Activated T-helper 1 cell treated with anti-CD3 and anti-CD28 coated beads, Interleukin-12 subunit alpha, Interleukin-12 subunit beta, Interleukin-2, Interleukin-4 antibody, amounts not matched to agents 30 ng/mL and 10 ng/mL and 1 ng/mL, durations not matched to agents 14 hours and 24 hours and 36 hours (primary cell): ENCODE results near the gene KRTAP10-7. TPM values are rescaled to one million over a fixed set of nuclear protein-coding genes. Genes with fewer than 3 reads are reported as not detected.
"Not testable (repeated sequence)": the region's sequence is repeated elsewhere in the genome, so short reads cannot be mapped to it uniquely, and the experiment has no call there.

Experiments
- DNase-seq: peaks from one replicate; pipeline ENCODE4 v3.0.0; 2021; ENCODE audit warnings: low spot score
- H3K27ac Mint-ChIP-seq: one replicate; pipeline ENCODE4 v1.8.0; 2021; ENCODE audit warnings: mild to moderate bottlenecking, mixed read lengths
- H3K27me3 Mint-ChIP-seq: one replicate; pipeline ENCODE4 v1.8.0; 2022; ENCODE audit warnings: mild to moderate bottlenecking, moderate library complexity, mixed read lengths; ENCODE audit not compliant: insufficient read depth
- H3K36me3 Mint-ChIP-seq: one replicate; pipeline ENCODE4 v1.8.0; 2021; ENCODE audit warnings: low read depth, mixed read lengths
- H3K4me1 Mint-ChIP-seq: one replicate; pipeline ENCODE4 v1.8.0; 2021; ENCODE audit warnings: low read depth, mixed read lengths
- H3K4me3 Mint-ChIP-seq: one replicate; pipeline ENCODE4 v1.8.0; 2021; ENCODE audit warnings: mild to moderate bottlenecking, moderate library complexity, mixed read lengths
- H3K9me3 Mint-ChIP-seq: one replicate; pipeline ENCODE4 v1.8.0; 2021; ENCODE audit warnings: mixed read lengths
- intact Hi-C: fragments of 100-400 bp; cut with micrococcal nuclease; formaldehyde crosslinking; loops from one replicate; pipeline ENCODE4 v1.15.1; 2024
- total RNA-seq: library from RNA; stranded (reverse); gene quantifications from 2 replicates; pipeline ENCODE4 v1.2.3, GENCODE V29; 2022

The KRTAP10-7 gene
- total RNA-seq, 1 donor from 2014 or later = not detected

DNA sequence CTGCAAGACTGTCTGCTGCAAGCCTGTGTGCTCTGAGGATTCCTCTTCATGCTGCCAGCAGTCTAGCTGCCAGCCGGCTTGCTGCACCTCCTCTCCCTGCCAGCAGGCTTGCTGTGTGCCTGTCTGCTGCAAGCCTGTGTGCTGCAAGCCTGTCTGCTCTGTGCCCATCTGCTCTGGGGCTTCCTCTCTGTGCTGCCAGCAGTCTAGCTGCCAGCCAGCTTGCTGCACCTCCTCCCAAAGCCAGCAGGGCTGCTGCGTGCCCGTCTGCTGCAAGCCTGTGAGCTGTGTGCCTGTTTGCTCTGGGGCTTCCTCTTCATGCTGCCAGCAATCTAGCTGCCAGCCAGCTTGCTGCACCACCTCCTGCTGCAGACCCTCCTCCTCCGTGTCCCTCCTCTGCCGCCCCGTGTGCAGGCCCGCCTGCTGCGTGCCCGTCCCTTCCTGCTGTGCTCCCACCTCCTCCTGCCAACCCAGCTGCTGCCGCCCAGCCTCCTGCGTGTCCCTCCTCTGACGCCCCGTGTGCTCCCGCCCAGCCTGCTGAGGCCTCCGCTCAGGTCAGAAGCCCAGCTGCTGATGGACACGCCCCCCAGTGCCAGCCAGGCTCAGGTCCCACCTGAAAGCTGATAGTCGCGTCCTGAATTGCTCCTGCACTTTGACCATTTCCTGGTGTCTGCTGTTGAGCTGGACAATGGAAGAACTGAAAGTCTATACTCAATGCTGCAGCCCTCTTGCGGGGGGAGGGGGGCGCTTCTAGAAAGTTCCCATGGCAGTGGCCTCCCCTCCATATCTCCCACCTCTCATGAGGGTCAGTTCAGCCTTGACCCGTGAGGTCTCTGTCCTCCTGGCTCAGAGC, 25.7 kb upstream of the KRTAP10-7 start:
- Mint-ChIP-seq H3K36me3 (no peaks in the 10 kb centered on the region), H3K4me1 (no peaks in the 10 kb centered on the region), H3K27ac (no peak overlapping the region), H3K4me3 (no peak overlapping the region), H3K9me3 (peaks cover 36% of the 10 kb centered on the region), H3K27me3 (peaks cover 4% of the 10 kb centered on the region)
- DNase-seq = no peak
- intact Hi-C loops = no loop called here

DNA sequence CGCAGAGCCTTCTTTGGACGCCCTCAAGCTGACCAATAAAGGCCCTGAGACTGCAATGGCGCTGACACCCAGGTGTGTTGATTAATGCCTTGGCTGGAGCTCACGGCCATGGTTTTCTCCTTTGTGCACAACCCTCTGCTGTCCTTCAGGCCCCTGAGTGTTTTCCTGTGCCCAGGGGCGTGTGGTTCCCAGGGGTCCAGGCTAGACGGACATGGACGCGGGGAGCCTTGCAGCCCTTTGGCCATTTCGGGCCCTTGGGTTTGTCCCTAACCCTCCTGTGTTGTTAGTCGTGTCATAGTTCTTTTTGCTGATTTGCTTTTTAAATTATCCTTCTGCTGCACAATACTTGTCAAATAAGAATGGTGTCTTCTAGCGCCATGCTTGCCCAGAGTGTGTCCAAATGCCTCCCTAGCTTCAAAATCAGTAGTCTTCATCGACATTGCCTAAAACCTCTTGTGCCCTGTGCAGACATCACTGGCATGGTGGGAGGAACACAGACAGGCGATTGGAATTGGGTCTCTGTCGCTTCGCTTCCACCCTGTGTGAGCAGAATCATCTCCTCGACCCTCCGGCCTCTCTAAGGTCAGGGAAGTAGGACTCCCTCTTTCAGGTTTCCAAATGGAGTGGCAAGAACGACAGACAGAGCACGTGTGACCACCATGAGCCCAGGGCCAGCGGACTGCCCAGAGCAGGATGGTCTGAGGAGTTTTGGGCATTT, 24.9 kb upstream of the KRTAP10-7 start:
- Mint-ChIP-seq H3K27me3 (peaks cover 4% of the 10 kb centered on the region), H3K4me1 (no peaks in the 10 kb centered on the region), H3K27ac (no peak overlapping the region), H3K4me3 (no peak overlapping the region), H3K36me3 (no peaks in the 10 kb centered on the region), H3K9me3 (peaks cover 41% of the 10 kb centered on the region)
- no peak for DNase-seq
- intact Hi-C loops = no loop called here

DNA sequence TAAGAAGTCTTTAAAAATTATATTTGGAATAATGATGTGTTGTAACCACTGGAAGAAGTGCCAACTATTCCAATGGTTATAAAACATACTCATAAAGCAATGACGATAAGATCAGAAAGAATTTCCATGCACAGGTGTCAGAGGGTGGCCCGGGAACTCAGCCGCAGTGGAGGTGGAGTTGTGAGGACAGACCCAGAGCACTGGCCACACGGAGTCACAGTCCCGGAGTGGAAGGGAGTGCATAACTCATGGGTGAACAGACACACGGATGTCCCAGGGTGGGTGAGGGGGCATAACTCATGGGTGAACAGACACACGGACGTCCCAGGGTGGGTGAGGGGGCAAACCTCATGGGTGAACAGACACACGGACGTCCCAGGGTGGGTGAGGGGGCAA, 24.4 kb upstream of the KRTAP10-7 start:
- Mint-ChIP-seq H3K4me3 (no peak overlapping the region), H3K36me3 (no peaks in the 10 kb centered on the region), H3K4me1 (no peaks in the 10 kb centered on the region), H3K9me3 (peaks cover 46% of the 10 kb centered on the region), H3K27me3 (peaks cover 4% of the 10 kb centered on the region), H3K27ac (no peak overlapping the region)
- intact Hi-C loops = no loop called here
- no peak for DNase-seq

DNA sequence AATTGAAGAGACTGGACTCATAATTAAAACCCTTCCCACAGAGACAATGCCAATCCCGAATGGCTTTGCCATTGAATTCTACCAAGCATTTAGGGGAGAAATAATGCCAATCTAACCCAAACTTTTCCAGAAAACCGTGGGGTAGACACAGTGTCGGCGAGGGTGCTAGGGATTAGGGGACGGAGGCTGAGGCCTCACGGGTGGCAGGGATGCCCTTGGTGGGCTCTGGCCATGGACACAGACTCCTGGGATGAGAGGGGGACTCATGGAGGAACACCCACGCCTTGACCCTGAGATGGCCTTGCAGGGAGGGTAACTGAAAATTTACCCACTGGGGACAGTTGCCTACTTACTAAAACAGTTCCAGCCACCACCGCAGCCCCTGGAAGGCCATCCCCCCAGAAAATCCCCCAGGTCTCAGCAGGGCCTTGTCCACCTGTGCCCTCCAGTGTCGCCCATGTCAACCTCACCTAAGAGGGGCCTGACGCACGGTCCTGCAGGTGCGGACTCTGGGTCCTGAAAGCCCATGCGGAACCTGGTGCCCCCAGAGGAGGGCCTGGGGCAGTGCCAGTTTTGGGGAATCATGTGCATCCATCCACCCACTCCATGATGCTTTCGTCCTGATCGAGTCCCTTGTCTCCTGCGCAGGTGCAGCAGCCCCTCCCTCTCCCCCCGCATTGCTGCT, 21.9 kb upstream of the KRTAP10-7 start:
- intact Hi-C loops = no loop called here
- no peaks in the 10 kb centered on the region for H3K36me3 Mint-ChIP-seq

DNA sequence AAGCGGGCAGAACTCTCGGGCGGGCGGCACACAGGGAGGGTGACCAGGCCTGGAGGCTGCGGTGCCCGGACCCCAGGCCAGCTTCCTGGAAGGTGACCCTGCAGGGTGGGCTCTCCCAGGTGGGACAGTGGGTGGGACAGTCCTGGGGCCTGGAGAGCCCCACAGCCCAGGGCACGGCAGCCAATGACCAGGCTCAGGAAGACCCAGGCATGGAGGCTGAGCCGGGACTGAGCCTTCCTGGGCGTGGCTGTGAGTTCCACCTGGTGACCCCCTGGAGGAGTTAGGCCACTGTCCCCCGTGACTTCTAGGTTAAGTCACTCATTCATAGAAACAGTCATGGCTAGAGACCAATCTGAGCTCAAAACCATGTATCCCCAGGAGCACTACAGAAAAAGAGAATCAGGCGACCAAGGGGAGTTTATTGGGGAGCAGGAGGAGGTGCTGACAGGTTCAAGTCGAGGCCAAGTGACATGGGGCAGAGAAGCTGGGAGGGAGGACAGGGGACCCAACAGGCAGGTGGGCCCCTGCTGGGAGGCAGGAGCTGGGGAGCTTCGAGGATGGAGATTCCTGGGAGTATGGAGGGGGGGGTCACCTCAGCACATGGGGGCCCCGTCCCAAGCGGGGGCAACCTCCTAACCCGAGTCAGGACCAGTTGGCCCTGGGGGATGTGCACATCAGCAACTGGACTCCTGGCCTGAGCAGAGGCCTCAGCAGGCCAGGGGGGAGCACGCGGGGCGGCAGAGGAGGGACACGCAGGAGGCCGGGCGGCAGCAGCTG, 21.2 kb upstream of the KRTAP10-7 start:
- Mint-ChIP-seq H3K27ac (no peak overlapping the region), H3K36me3 (no peaks in the 10 kb centered on the region), H3K9me3 (peaks cover 52% of the 10 kb centered on the region), H3K27me3 (peaks cover 7% of the 10 kb centered on the region), H3K4me1 (peaks cover 12% of the 10 kb centered on the region), H3K4me3 (no peak overlapping the region)
- no peak for DNase-seq
- intact Hi-C loops = no loop called here

More for the DNA sequence above, 21.9 kb upstream of the KRTAP10-7 start:
- Mint-ChIP-seq H3K27me3 (peaks cover 7% of the 10 kb centered on the region), H3K9me3 (peaks cover 52% of the 10 kb centered on the region), H3K4me3 (no peak overlapping the region), H3K4me1 (peaks cover 4% of the 10 kb centered on the region), H3K27ac (no peak overlapping the region)
- DNase-seq = no peak

DNA sequence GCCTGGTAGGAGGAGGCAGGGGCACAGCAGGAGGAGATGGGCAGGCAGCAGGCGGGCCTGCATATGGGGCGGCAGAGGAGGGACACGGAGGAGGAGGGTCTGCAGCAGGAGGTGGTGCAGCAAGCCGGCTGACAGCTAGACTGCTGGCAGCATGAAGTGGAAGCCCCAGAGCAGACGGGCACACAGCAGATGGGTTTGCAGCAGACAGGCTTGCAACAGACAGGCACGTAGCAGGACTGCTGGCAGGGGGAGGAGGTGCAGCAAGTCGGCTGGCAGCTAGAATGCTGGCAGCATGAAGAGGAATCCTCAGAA, 20.6 kb upstream of the KRTAP10-7 start:
- H3K4me1 Mint-ChIP-seq = peaks cover 16% of the 10 kb centered on the region
- intact Hi-C loops = loop anchor here (10.0 kb wide), 1 partner anchor 135 kb away; the partner anchor contains the start of gene TSPEAR
- no peak for DNase-seq
- no peak overlapping the region for H3K27ac Mint-ChIP-seq
- H3K9me3 Mint-ChIP-seq = peaks cover 52% of the 10 kb centered on the region
- H3K4me3 Mint-ChIP-seq = no peak overlapping the region
- peaks cover 1% of the 10 kb centered on the region for H3K36me3 Mint-ChIP-seq
- peaks cover 10% of the 10 kb centered on the region for H3K27me3 Mint-ChIP-seq

DNA sequence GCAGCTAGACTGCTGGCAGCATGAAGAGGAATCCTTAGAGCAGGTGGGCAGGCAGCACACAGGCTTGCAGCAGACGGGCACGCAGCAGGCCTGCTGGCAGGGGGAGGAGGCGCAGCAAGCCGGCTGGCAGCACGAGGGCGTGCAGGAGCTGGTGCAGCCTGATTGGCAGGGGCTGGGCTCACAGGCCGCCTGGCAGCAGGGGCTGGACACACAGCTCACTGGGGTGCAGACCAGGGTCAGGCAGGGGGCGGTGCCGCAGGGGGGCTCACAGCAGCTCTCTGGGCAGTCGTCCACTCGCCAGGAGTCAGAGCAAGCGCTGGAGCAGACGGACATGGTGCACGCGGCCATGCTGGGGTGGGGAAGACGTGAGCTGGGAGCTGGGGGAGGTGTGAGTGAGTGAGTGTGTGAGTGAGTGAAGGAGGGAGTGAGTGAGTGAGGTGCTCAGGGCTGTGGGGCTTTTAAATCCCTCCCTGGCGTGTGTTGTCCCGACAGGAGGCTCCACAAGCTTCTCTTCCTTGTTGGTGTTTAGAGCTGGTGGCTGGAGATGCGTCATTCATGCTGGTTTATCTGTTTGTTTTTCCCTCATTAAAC, 20.1 kb upstream of the KRTAP10-7 start, which contains the start of gene KRTAP10-5:
TSS of gene KRTAP10-5 (minus strand) at position 374 of the 591 bp plus-strand sequence. CDS start at position 348, 26 bp downstream.
- Mint-ChIP-seq H3K9me3 (peaks cover 52% of the 10 kb centered on the region), H3K27me3 (peaks cover 13% of the 10 kb centered on the region), H3K4me1 (peaks cover 16% of the 10 kb centered on the region)
- H3K36me3 Mint-ChIP-seq, H3K4me3 Mint-ChIP-seq, DNase-seq, H3K27ac Mint-ChIP-seq: not testable (repeated sequence)
- intact Hi-C loops = loop anchor here (10.0 kb wide), 1 partner anchor 134 kb away; the partner anchor contains the start of gene TSPEAR

DNA sequence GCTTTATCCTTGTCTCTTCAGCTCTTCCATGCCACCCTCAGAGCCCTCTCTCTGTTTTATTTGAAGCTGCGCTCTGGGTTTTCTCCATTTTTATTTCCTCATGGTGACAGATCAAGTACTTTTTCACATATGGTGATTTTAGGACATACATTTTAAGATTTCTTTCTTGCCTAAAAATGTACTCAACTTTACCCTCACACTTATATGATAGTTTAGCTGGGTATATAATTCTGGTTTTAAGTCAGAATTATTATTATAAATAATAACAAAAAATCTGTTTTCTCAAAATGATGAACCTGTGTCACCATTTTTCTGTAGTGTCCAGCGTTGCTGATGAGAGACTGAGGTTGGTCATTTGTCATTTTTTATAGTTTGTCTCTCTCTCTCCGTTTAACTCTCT, 19.2 kb upstream of the KRTAP10-7 start:
- Mint-ChIP-seq H3K27me3 (peaks cover 17% of the 10 kb centered on the region), H3K36me3 (peaks cover 1% of the 10 kb centered on the region), H3K4me1 (peaks cover 16% of the 10 kb centered on the region), H3K9me3 (peaks cover 47% of the 10 kb centered on the region), H3K27ac (no peak overlapping the region), H3K4me3 (no peak overlapping the region)
- intact Hi-C loops = loop anchor here (10.0 kb wide), 1 partner anchor 134 kb away; the partner anchor contains the start of gene TSPEAR
- DNase-seq = no peak

- Mint-ChIP-seq H3K27ac (no peak overlapping the region), H3K9me3 (peaks cover 45% of the 10 kb centered on the region), H3K36me3 (peaks cover 1% of the 10 kb centered on the region), H3K27me3 (peaks cover 26% of the 10 kb centered on the region), H3K4me1 (peaks cover 16% of the 10 kb centered on the region), H3K4me3 (no peak overlapping the region)
- DNase-seq = no peak
- intact Hi-C loops = loop anchor here (10.0 kb wide), 1 partner anchor 133 kb away; the partner anchor contains the start of gene TSPEAR
Observed at GRCh38 chr21:44582055-44582454, 18.3 kb upstream of the KRTAP10-7 start.

- Mint-ChIP-seq H3K9me3 (peaks cover 34% of the 10 kb centered on the region), H3K27me3 (peaks cover 34% of the 10 kb centered on the region), H3K4me3 (no peak overlapping the region), H3K27ac (no peak overlapping the region), H3K36me3 (peaks cover 1% of the 10 kb centered on the region), H3K4me1 (peaks cover 16% of the 10 kb centered on the region)
- intact Hi-C loops = loop anchor here (10.0 kb wide), 1 partner anchor 132 kb away; the partner anchor contains the start of gene TSPEAR
- DNase-seq = no peak
Observed at GRCh38 chr21:44583089-44583799, 17.2 kb upstream of the KRTAP10-7 start.

DNA sequence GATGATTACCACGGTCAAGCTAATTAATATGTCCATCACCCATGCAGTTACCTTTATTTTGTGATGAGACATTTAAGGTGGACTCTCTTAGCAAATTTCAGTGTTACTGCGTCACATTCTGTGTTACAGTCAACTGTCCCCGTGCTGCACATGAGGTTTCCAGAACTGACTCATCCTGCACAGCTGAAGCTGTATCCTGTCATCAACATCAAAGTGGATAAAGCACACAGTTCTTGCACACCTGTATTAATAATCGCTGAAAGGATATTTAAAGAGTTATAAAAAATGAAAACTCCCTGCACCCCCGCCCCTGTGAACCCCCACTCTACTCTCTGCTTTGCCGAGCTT, 16.6 kb upstream of the KRTAP10-7 start:
- H3K4me1 Mint-ChIP-seq = peaks cover 16% of the 10 kb centered on the region
- no peak overlapping the region for H3K27ac Mint-ChIP-seq
- intact Hi-C loops = loop anchor here (10.0 kb wide), 1 partner anchor 131 kb away; the partner anchor contains the start of gene TSPEAR
- peaks cover 32% of the 10 kb centered on the region for H3K27me3 Mint-ChIP-seq
- H3K9me3 Mint-ChIP-seq = peaks cover 32% of the 10 kb centered on the region
- no peak overlapping the region for H3K4me3 Mint-ChIP-seq
- peaks cover 1% of the 10 kb centered on the region for H3K36me3 Mint-ChIP-seq
- peak; percentile 18 for DNase-seq
